Measurements from ENCODE around the gene ALDH1L1.

The ALDH1L1 gene

DNA sequence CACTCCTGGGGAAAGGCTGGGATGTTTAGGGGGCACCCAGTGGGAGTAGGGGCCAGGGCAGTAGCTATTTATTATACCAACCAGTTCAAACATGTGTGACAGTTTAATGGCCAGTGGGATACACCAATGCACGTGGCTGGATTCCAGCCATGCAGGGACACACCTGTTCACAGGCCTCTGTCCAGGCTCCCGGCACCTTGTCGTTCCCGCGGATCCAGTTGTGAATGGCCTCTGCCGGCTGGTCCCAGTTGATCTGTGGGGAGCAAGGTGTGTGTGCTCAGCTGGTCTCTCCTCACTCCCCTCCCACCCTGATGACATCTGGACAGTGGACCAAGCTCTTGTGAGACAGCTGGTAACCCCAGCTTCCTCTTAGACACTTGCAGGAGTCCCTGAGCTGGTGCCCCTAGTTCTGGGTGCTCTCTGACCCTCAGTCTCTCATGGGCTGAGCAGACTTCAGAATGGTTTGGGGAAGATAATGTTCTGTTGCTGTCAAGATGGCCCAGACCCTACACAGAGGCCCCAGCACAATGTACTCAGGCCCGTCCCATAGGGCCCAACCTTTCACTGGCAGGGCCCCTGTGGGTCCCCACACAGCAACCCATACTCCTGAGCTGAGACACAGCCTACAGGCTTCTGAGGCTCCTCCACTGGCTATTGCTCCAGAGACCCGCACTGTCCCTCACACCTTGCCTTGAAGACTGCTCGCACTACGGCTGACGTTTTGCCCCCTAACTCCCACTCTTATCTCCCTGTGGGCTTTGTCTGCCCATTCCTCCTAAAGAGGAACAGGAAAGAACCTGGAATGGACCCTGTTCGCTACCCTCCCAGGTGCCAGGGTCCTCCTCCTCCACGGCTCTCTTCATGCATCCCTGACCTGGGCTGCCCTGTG lies 25.8 kb downstream of the ALDH1L1 start:
- no peak for DNase-seq (ENCODE audit: low read depth)

DNA sequence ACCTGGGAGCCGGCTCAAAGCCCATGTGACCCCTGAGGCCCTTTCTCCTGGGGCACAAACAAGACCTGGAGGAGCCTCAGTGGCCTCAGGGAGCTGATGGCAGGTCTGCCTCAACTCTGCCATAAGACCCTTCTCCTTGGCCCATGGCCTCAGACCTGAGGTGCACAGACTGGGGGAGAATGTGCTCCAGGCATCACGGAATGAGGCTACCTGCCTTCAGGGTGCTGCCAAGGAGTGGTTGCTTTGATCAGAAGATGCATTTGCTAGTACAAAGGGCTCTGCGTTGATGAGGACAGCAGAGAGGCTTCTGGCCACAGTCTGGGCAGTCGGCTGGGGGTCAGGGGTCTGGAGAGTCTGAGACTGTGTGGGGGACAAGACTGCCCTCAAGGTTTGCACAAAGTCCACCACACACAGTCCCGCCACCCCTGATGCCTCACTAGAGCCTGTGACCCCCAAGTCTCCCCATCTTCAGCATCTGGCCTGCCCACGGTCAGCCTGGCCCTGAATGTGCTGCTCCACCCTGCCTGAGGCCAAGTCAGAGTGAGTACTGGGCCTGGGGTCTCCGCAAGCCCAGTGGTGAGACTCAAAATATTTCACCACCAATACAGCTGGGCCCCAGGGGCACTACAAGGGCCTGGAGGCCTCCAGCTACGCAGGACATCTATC lies 26.6 kb downstream of the ALDH1L1 start:
- no peak for DNase-seq (ENCODE audit: low read depth)

DNA sequence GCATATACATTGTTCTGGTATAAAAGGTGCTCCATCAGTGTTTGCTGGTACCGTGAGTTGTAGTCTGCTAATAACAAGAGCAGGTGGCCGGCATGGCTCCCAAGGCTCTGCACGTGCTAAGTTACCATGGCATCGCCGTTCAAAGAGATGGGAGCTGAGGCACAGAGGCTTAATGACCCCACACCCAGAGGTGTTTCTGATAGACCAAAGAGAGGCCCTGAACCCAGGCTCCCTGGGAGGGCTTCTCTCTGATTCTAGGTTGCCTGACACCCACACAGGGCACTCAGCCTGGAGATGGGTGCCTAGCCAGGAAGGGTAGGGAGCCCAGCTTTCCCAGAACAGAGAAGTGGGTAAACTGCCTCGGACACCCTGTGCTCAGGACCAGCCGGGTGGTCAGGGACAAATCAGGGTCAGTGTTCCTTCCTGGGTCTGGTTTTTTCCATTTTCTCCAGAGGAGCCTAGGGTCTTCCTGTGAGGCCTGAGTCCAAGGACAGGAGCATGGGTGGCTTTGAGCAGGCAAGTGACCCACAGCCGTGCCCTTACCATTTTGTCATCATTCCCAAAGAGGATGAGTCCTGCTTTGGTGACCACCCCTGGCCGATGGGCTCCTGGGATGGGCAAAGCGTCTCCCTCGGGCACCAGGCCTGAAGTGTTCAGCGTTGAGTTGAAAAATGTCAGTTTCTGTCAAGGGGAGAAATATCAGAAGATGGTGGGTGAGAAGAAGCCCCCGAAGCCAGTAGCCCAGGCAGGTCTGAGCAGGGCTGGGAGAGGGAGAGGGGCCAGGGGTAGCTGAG lies 27.3 kb downstream of the ALDH1L1 start:
- DNase-seq (ENCODE audit: low read depth), result no peak

DNA sequence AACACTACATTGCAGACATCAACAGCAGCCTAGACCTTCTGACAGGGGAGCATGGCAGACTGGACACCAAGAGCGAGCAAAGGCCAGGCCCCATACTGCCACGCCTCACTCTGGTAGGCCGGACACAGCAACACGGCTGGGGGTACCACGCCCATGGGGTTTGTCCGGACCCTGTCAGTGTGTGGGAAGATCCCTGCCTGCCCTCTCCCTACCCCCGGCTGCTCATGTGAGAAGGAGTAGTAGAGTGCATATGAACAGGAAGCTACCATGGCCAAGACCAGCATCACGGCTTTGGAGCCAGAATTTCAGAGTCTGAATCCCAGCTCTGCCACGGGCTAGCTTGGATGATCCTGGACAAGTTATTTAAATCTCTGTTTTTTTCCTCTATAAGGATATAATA lies 27.9 kb downstream of the ALDH1L1 start:
- DNase-seq (ENCODE audit: low read depth), result no peak

DNA sequence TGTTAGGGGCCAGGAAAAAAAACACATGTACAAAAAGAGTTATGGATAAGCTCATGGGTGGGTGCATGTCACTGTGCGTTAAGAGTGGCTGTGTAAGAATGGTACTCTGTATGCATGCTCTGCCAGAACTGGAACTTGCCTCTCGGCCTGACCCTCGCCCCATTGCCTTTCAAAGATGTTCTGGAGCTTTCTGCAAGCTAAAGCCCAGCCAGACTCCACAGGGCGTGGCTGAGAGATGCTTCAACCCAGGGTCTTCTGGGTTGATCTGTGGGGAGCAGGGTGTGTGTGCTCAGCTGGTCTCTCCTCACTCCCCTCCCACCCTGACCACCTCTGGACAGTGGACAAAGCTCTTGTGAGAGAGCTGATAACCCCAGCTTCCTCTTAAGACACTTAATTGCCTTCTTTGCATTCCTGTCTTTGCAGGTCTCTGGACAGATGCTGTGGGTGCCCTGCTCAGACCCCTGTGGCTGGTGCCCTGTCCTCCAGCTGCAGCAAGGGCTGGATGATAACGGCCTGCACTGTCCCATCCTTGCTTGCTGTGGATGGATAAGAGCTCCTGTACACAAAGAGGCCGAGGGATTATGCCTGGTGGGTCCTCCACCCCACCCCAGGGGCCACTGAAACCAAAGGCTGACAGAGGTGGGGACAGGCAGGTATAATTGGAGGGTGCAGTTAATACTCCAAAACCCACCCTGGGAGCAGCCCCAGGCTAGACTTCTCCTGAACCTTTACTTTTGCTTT lies 28.7 kb downstream of the ALDH1L1 start:
- DNase-seq (ENCODE audit: low read depth), result no peak

DNA sequence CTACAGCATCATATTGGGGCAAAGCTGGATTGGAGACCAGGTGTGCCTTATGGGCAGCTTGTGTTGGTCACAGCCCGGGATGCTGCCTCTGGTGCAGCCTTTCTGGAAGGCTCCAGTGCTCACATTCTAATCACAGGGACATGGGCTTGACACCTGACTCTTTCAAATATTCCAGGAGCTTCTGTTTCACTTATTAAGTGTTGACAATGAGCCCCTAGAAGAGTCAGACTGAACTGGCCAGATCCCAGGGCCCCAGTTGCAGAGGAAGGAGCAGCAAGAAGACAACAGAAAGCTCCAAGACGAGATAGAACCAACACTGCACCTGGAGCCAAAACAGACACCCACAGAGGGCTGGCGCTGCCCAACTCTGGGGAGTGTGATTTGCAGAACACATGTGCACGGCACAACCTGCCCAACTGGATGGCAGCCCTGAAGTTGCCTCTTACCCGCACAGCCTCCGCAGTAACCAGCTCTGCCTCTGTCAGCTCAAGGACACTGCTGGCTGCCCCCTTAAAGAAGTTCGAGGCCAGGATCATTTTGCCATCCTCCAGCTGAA lies 30.3 kb downstream of the ALDH1L1 start:
- no peak for DNase-seq (ENCODE audit: low read depth)

DNA sequence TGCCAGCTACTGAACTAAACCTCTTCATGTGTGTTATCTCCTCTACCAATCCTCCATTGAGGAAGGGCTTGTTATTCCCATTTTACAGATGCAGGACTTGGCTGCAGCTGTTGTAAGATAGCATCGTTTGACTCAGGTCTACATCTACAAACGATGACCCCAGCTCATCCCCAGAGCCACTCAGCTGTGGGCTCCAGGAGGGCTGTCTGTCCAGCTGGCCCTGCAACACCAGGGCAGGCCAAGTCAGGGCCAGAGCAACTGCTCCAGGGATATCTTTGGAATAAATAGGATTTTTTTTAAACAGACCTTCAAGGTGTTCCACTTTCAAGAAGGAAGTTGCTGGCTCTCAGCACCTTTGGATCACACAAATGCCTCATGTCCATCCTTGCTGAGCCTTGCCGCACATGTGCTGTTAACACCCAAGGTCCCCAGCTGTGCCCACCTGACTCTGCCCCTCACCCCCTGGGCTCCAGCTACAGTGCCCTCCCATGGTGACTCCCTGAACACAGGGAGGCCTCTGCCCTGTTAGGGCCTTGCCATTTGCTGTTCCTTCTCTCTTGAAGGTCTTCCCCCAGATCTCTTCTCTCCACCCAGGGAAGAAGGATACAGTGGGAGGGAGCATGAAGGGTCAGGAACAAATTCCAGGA lies 31.0 kb downstream of the ALDH1L1 start:
- no peak for DNase-seq (ENCODE audit: low read depth)

DNA sequence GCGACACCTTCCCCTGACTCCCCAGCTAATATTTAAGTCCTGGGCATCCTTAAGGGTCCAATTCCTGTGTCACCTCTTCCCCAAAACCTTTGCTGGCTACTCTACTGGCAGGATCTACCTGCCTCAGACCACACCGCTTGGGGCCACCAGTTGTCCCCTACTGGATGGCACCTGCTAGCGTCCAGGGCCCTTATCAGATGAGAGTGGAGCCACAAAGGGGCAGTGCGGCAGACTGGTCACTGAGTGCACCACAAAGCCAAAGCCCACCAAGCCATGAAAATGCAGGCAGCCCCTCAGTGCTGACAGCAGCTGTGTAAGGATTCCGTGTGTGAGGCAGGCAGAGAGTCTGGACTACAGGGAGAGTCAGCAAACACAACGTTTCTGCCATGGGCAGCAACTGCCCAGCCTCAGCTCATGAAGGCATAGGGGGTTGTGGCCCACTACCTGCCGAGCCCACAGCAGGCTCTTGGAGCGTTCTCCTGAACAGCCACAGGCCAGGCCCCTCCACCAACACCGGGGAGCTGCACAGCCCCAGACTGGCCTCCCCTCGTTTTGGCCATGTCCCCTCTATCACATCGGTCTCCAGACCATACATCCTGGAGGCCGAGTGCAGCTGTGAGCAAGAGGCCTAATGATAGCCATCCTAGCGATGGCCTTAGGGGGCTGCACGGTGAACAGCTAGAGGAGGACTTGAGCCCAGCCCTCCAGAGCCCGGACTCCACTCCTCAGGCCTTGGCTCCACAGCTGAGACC lies 32.3 kb downstream of the ALDH1L1 start:
- no peak for DNase-seq (ENCODE audit: low read depth)

DNA sequence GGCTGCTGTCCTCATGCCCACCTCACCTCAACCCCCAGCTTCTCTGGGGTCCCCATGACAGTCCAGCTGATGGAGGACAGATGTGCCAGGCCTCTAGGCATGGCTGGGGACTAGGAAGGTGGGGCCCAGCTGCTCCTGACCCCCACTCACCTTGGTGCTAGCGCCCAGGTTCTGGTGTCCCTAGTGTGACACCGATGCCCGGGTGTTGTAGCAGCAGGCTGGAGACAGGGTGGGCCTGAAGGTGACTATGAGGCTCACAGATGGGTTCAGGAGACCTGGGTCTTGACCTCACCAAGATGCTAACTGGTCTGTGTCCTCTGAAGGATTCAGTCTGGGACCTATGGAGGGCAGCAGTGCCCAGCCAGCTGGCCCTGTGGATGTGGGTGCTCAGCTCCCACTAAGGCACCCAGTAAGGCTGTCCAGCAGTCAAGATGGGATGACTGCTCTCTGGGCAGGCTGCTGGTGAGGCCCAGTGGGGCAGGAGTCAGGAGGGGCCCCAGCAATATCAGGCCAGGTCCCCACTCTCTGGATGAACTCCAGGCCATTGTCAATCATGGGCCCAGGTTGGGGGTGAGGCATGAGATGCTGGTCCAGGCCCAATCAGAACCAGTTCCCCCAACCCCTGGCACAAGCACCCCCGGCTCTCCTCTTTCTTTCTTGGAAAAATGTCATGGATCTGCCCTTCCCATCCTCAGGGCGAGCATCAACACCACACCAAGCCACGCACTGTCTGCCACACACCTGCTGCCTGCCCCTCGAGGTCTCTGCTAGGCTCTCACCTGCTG lies 33.0 kb downstream of the ALDH1L1 start:
- no peak for DNase-seq (ENCODE audit: low read depth)

DNA sequence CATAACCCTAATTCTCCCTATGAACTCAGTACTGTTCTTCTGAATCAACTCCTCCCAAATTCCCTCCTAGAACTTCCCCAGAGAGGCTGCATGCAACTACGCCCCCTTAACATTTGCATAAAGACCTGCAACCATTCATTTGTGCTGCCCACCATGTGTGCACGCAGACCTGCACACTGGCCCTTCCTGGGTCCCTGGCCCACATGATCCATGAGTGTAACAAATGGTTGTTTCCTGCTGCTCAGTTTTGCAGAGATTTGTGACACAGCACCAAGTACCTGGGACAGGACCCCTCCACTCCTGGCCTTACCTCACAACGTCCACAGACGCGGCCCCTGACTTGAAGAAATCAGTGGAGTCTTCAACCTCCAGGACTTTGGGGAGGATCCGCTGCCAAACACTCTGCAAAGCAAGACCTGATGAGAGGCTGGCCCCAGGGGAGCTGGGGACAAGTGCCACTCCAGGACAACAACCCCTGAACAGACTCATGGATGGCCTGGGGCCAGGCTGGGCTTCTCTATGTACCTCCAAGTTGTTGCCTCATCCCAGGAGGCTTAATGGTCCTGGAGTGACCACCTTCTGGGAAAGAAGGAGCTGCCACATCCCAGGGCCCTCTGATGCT lies 33.8 kb downstream of the ALDH1L1 start:
- no peak for DNase-seq (ENCODE audit: low read depth)

DNA sequence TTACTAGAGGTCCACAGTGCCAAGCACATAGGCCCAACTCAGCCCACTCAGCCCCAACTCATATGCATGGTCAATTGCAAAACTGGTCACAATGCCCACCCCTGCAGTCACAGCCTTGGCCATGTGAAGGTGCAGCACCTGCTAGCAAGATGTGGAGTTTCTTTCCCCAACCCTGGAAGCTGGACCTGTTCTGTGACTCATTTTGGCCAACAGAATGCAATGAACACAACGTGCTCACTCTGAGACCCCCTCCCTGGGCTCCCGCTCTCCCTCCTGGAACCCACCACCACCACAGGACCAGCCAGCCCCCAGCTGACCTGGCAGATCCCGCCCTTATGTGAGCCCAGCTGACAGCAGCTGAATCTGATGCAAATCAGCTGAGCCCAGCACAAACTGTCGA lies 34.4 kb downstream of the ALDH1L1 start:
- no peak for DNase-seq (ENCODE audit: low read depth)

DNA sequence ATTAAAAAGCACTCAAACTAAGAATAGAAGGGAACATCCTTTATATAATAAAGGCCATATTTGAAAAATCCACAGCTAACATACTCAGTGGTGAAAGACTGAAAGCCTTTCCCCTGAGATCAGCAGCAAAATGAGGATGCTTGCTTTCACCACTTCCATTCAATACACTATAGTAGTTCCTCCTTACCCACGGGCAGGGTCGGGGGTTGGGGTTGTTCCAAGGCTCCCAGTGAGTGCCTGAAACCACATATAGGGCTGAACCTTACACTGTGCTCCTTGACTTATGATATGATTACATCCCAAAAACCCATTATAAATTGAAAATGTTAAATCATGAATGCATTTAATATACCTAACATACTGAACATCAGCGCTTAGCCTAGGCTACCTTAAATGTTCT lies 37.7 kb downstream of the ALDH1L1 start:
- DNase-seq (ENCODE audit: low read depth), result no peak

DNA sequence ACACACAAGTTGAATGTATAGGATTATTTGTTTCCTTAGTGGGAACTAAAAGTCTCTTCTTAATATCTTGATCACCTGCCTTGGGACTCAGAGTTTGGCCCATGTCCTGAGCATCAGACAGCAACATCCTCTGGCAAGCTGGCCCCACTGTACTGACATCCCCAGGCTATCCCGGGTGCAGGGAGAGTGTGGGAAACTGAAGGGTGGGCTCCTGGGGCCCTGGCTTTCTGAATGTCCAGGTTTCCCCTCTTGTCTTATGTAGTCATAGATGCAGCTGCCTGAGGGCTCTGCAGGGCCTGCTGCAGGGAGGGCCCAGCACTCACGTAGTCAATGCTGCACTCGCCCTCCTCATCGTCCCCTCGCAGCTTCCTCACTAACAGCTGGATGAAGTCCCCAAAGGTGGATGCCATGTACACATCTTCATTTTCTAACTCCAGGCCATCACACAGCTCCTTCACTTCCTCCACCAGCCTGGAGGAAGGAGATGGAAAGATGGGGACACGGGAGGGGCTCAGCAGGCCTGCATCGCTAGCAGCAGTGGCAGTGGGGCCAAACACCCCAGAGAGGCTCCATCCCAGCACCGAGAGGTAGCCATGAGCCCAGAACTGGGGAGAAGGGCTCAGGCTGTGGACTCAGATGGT lies 42.8 kb downstream of the ALDH1L1 start:
- no peak for DNase-seq (ENCODE audit: low read depth)

DNA sequence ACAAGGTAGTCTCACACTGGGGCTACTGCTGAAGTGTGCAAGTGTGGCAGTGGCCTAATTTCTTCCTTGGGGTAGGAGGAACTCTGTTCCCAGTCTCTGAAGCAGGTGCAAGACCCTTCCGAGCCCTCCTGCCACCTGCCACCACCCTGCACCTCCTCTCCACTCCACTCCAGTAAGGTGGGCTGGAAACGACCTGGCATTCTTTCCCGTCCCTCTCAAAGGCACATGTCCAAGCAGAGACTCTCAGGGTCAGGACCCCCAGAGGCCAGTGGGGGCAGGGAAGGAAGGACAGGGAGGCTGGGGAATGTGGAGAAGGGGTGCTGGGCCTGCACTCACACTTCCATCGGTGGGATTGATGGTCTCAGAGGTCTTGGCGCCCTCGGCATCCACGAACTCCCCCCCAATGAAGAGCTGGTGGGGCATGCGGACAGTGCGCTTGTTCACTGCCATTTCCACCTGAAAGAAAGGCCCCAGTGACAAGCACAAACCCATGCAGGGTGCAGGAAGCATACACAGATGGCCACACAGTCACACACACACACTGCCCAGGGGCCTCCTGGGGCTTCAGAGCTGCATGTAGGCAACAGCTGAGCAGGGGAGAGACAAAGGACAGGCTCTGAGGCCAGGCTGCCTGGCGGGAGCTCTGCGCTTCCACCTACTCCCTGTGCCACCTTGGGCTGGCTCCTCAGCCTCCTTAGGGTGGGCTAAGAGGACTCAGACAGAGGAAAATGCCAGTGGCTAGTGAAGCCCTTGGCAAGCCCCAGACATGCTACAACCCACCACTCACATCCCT lies 43.8 kb downstream of the ALDH1L1 start:
- no peak for DNase-seq (ENCODE audit: low read depth)

DNA sequence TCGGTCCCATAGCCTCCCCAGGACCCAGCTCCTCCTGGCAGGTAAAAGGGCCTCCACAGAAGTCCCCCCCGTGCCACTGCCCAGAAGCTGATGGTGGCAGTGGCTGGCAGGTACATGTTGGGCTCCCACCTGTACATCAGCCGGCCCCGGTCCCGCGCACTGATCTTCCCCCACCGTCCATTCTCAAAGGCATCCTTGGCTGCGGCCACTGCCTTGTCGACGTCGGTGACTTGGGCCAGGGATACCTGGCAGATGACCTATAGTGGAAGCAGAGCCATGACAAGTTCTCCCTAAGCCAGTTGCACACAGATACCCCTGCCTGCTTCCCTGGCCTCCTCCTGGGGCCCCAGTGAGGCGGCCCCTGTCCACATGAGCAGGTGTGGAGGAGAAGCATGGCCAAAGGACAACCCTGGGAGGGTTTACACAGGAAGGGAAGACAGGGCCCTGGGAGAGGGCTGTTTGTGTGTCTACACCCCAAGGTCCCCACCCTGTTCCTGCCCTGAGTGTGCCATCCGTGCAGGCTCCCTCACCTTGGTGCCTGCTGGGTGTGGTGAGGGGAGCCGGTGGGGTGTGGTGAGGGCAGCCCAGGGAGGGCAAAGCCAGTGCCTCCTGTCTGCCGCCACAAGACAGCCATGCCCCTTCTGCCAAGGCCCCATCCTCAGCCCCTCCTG lies 44.8 kb downstream of the ALDH1L1 start:
- DNase-seq (ENCODE audit: low read depth), result no peak

DNA sequence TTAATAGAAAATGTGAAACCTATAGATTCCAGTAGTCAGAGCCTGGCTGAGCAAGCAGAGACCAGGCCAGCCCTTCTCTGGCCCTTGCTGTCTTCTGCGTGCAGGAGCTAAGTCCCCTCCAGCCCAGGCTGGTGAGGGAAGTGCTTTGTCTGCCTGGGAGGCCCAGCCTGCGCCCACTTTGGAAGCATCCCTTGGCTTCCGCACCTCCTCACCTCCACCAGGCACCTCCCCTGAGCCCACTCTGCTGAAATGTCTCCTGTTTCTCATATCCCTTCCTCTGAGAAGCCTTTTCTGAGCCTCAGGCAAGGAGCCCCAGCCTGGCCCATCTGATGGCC lies 45.3 kb downstream of the ALDH1L1 start:
- no peak for DNase-seq (ENCODE audit: low read depth)

DNA sequence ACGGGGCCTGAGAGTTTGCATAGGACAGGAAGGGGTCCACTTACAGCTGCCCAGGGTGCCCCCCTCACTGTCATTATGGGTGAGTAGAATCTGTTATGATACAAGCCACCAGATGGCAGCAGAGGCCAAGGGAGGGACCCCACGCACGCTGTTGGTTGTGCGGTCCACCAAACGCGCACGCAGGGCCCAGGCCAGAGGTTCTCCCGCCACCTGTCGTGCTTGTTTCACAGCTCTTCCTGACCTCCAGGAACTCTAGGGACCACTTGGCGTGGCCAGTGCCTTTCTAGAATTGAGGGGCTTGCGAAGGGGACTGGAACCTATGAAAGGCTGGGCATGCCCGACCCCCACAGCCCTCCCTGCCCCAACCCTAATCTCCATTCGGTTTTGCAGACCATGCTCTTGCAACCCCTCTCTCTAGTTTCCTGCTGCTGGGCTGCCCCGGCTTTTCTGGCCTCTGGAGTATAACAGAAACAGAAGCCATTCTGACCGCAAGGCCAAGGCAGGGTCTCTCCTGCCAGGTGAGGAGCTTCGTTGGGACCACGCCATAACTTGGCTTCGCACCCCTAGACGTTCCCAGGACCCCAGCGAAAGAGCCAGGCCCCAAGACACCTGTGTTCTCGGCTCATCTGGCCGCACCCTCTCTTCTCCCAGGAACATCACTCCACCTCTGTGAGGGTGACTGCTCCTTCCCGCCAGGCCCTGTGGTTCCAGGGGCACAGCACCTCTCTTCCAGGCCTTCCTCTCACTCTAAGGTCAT lies 46.0 kb downstream of the ALDH1L1 start:
- DNase-seq (ENCODE audit: low read depth), result no peak
